Measurements from ENCODE around the gene WDR86. TPM values are rescaled to one million over a fixed set of nuclear protein-coding genes. Genes with fewer than 3 reads are reported as not detected.
A peak's percentile ranks its signal among the peaks of the same experiment; 100 is the strongest.

The WDR86 gene
- total and polyA plus RNA-seq, 5 experiments from 2014 or later: 0.47 to 1.2 (median 0.81) TPM

DNA sequence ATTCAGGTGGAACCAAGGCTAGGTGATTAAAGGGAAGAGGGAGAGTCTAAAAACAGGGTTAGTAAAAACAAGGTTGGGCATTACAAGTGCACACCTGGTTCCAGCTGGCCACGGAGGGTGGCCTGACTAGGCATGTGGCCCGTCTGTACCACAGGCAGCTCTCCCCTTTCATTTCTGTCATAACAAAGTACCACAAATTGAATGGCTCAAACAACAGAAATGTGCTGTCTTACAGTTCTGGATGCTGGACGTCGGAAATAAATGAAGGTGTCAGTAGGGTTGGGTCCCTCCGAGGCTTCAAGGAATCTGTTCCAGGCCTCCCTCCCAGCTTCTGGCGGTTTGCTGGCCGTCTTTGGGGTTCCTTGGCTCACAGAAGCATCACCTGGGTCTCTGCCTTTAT lies 13.4 kb upstream of the WDR86 start:
- Mint-ChIP-seq H3K4me1 (peaks cover 8 to 23% (median 12%) of the 10 kb centered on the region in 4 donors), H3K9me3 (peaks cover 0 to 10% (median 1%) of the 10 kb centered on the region in 9 donors), H3K27ac (peak overlapping the region in 2 of 10 donors; percentile 31 to 60), H3K36me3 (peaks cover 0 to 9% (median 7%) of the 10 kb centered on the region in 3 donors), H3K4me3 (no peak overlapping the region), H3K27me3 (no peaks in the 10 kb centered on the region)
- ATAC-seq (no peak), DNase-seq (no peak)
- POLR2A ChIA-PET: interaction anchor here (0.5 to 0.9 kb wide), 3 partner anchors 17 to 331 kb away, joined by 3 to 4 read pairs (median 3); partner anchors contain the start of gene CRYGN

DNA sequence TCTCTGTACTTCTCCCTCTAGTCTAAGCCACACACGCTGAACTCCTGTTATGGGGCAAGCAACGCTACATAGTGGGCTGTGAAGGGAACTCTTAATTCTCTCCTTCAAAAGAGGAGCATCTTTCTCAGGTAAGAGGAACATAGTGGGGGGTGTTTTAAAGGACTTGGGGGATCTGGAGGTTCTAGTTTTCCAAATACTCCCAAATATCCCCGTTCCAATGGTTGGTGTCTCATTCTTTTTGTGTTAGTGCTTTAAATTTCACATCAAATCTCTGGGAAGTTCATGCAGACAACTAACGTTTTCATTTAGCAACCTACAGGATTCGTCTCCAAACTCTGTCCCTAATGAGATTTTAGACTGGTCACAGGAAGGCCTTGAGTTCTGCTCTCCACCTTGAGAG lies 12.4 kb upstream of the WDR86 start:
- ATAC-seq (no peak), DNase-seq (no peak)
- Mint-ChIP-seq H3K4me1 (peaks cover 1 to 14% (median 5%) of the 10 kb centered on the region in 4 donors), H3K9me3 (peaks cover 0 to 17% (median 4%) of the 10 kb centered on the region in 9 donors), H3K27me3 (peaks cover 0 to 1% (median 0%) of the 10 kb centered on the region in 5 donors), H3K36me3 (peaks cover 0 to 12% (median 7%) of the 10 kb centered on the region in 3 donors), H3K4me3 (no peak overlapping the region), H3K27ac (no peak overlapping the region)
- POLR2A ChIA-PET: interaction anchor here (1.3 kb wide), 1 partner anchor 14 kb away, joined by 3 read pairs; no protein-coding TSS in a partner anchor

DNA sequence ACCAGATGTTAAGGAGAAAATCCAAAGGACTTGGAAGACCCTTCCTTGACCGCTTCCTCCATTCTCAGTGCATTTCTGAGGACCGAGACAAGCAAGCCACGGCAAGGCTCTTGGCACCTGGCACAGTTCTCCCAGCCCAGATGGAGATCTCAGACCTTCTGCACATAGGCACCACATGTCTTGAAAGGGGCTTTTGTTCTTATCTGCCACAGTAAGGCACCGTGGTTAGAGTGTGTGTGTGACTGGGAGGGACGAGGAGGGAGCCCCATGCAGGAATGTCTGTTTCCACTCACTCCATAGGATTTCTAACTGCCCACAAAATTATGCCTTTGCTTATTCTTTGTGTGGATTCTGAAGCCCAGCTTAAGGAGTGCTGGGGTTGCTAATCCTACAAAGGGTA lies 10.3 kb upstream of the WDR86 start:
- no peak for DNase-seq
- H3K36me3 Mint-ChIP-seq: peaks cover 0 to 12% (median 7%) of the 10 kb centered on the region in 3 donors
- H3K9me3 Mint-ChIP-seq: peaks cover 0 to 17% (median 4%) of the 10 kb centered on the region in 9 donors
- H3K27me3 Mint-ChIP-seq: peaks cover 0 to 1% (median 0%) of the 10 kb centered on the region in 5 donors
- H3K4me3 Mint-ChIP-seq: no peak overlapping the region
- H3K4me1 Mint-ChIP-seq: peaks cover 0 to 4% (median under 1%) of the 10 kb centered on the region in 4 donors
- no peak for ATAC-seq
- POLR2A ChIA-PET: interaction anchor here (1.5 kb wide), 1 partner anchor 10 kb away, joined by 6 read pairs; no protein-coding TSS in a partner anchor
- H3K27ac Mint-ChIP-seq: no peak overlapping the region

- Mint-ChIP-seq H3K27me3 (peaks cover 0 to 13% (median 6%) of the 10 kb centered on the region in 5 donors), H3K4me3 (no peak overlapping the region), H3K4me1 (peaks cover 0 to 7% (median 5%) of the 10 kb centered on the region in 4 donors), H3K36me3 (peaks cover 0 to 10% (median 7%) of the 10 kb centered on the region in 3 donors), H3K9me3 (peaks cover 0 to 13% (median 4%) of the 10 kb centered on the region in 9 donors), H3K27ac (peak overlapping the region in 1 of 10 donors; percentile 51)
- POLR2A ChIA-PET: no interaction called here
- ATAC-seq (no peak), DNase-seq (no peak)
These were observed 7.1 kb upstream of the WDR86 start for GRCh38 chr7:151416941-151417315.

DNA sequence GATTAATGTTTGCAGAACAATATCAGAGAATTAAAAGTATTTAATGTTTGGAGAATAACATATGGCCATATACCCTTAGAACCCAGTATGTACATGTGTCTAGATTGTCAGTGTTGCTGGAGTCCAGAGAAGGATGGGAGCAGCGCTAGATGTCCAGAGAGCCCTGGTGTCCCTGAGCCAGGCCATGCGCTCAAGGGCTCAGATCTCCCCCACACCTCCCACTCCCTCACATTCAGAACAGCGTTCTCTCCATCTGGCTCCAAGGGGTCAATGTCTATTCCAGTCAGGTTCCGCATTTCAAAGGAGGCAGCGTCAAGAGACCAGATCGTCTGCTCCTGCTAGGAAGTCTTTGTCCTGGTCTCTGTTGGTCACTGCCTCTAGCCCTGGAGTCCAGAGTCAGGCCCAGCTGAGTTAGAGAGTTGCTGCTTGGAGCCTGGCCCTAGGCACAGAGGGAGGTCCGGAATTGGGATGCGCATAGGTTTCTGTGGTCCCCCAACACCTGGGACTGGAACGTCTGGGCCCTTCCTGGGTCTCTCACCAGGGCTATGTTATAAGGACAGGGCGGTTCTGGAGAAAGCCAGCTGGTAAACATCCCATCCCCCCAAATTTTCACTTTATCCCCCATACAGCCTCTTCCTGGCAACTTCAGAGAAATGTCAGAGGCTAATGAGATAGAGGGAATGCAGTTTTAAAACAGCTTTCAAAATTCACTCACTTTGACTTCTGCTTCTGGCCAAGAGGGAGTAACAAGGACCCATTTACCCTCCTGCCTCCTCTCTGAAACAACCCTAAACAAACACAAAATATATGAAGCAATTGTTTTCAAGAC lies 6.5 kb upstream of the WDR86 start:
- Mint-ChIP-seq H3K27ac (peak overlapping the region in 1 of 10 donors; percentile 51), H3K27me3 (peaks cover 0 to 19% (median 11%) of the 10 kb centered on the region in 5 donors), H3K9me3 (peaks cover 0 to 13% (median 4%) of the 10 kb centered on the region in 9 donors), H3K36me3 (peaks cover 0 to 8% (median 7%) of the 10 kb centered on the region in 3 donors), H3K4me3 (no peak overlapping the region), H3K4me1 (peaks cover 4 to 11% (median 6%) of the 10 kb centered on the region in 4 donors)
- POLR2A ChIA-PET: interaction anchor here (0.6 kb wide), 1 partner anchor 15 kb away, joined by 3 read pairs; no protein-coding TSS in a partner anchor
- ATAC-seq (no peak), DNase-seq (no peak)

- H3K36me3 Mint-ChIP-seq: peaks cover 2 to 8% (median 5%) of the 10 kb centered on the region in 3 donors
- H3K4me3 Mint-ChIP-seq: no peak overlapping the region
- peaks cover 6 to 27% (median 18%) of the 10 kb centered on the region in 5 donors for H3K27me3 Mint-ChIP-seq
- DNase-seq (no peak), ATAC-seq (no peak)
- H3K9me3 Mint-ChIP-seq: peaks cover 0 to 13% (median 4%) of the 10 kb centered on the region in 9 donors
- H3K27ac Mint-ChIP-seq: no peak overlapping the region
- POLR2A ChIA-PET: no interaction called here
- peaks cover 6 to 19% (median 13%) of the 10 kb centered on the region in 4 donors for H3K4me1 Mint-ChIP-seq
These were observed 5.7 kb upstream of the WDR86 start for GRCh38 chr7:151415375-151416105.

GRCh38 chr7:151413241-151413640 lies 3.4 kb upstream of the WDR86 start:
- Mint-ChIP-seq H3K9me3 (peaks cover 0 to 7% (median 3%) of the 10 kb centered on the region in 9 donors), H3K36me3 (peaks cover 0 to 3% (median 2%) of the 10 kb centered on the region in 3 donors), H3K27ac (peak overlapping the region in 2 of 10 donors; percentile 1 to 5), H3K4me1 (peaks cover 9 to 31% (median 21%) of the 10 kb centered on the region in 4 donors), H3K27me3 (peaks cover 6 to 29% (median 25%) of the 10 kb centered on the region in 5 donors), H3K4me3 (no peak overlapping the region)
- no peak for ATAC-seq
- POLR2A ChIA-PET: interaction anchor here (1.5 kb wide), 1 partner anchor 27 kb away, joined by 3 read pairs; the partner anchor contains the start of gene CRYGN
- no peak for DNase-seq

GRCh38 chr7:151412318-151412717 lies 2.5 kb upstream of the WDR86 start:
- Mint-ChIP-seq H3K4me3 (no peak overlapping the region), H3K9me3 (peaks cover 0 to 1% (median 0%) of the 10 kb centered on the region in 9 donors), H3K27ac (peak overlapping the region in 2 of 10 donors; percentile 82 to 88), H3K36me3 (peaks cover 0 to 2% (median 0%) of the 10 kb centered on the region in 3 donors), H3K4me1 (peaks cover 9 to 31% (median 22%) of the 10 kb centered on the region in 4 donors), H3K27me3 (peaks cover 6 to 29% (median 24%) of the 10 kb centered on the region in 5 donors)
- no peak for DNase-seq
- POLR2A ChIA-PET: interaction anchor here (1.5 kb wide), 1 partner anchor 28 kb away, joined by 3 read pairs; the partner anchor contains the start of gene CRYGN
- no peak for ATAC-seq

DNA sequence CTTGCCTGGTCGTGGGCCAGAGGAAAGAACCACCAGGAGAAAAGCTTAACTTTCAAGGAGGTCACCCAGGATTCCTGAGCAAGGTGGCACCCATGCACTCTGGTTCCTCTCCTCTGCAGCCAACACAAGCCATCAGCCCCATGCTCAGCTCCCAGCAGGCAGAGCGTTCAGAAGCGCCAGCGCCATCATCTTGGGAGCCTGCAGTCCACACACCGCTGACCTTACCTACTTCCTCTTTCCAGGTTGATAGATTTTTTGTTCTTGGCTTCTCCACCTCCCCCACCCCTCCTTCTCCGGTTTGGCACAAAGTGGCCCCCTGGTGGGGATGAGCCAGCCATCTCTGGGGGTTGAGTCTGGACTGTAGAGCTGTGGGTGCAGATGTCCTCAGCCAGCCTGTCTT lies 1.7 kb upstream of the WDR86 start:
- no peak for DNase-seq
- POLR2A ChIA-PET: interaction anchor here (1.2 to 2.5 kb wide), 3 partner anchors 12 to 32 kb away, joined by 3 to 11 read pairs (median 3); partner anchors contain the start of gene CRYGN

GRCh38 chr7:151410405-151411390 lies 860 bp upstream of the WDR86 start:
- H3K36me3 Mint-ChIP-seq: peaks cover 0 to 2% (median 0%) of the 10 kb centered on the region in 3 donors
- H3K27me3 Mint-ChIP-seq: peaks cover 6 to 29% (median 24%) of the 10 kb centered on the region in 5 donors
- DNase-seq (peak in 3 of 10 donors; percentile 25 to 36 (median 27)), ATAC-seq (no peak)
- POLR2A ChIA-PET: interaction anchor here (1.2 to 2.5 kb wide), 3 partner anchors 11 to 38 kb away, joined by 3 to 11 read pairs (median 4); no protein-coding TSS in a partner anchor
- H3K4me3 Mint-ChIP-seq: peak overlapping the region; percentile 26 to 84 (median 68)
- no peaks in the 10 kb centered on the region for H3K9me3 Mint-ChIP-seq
- peaks cover 9 to 31% (median 23%) of the 10 kb centered on the region in 4 donors for H3K4me1 Mint-ChIP-seq
- H3K27ac Mint-ChIP-seq: peak overlapping the region in 9 of 10 donors; percentile 35 to 89 (median 73)

More for the DNA sequence above, 1.7 kb upstream of the WDR86 start:
- peak overlapping the region in 7 of 10 donors; percentile 4 to 78 (median 22) for H3K4me3 Mint-ChIP-seq
- H3K36me3 Mint-ChIP-seq: peaks cover 0 to 2% (median 0%) of the 10 kb centered on the region in 3 donors
- peaks cover 9 to 31% (median 23%) of the 10 kb centered on the region in 4 donors for H3K4me1 Mint-ChIP-seq
- H3K27ac Mint-ChIP-seq: peak overlapping the region in 6 of 10 donors; percentile 16 to 88 (median 32)
- H3K9me3 Mint-ChIP-seq: no peaks in the 10 kb centered on the region
- peaks cover 6 to 29% (median 24%) of the 10 kb centered on the region in 5 donors for H3K27me3 Mint-ChIP-seq
- ATAC-seq: no peak

All from naive thymus-derived CD8-positive, alpha-beta T cell (primary cell).